NCI-H69 (cell line): ENCODE results near the gene THAP8.
A peak's percentile ranks its signal among the peaks of the same experiment; 100 is the strongest.

Experiments
- DNase-seq: peaks from one replicate; lab custom pipeline; 2025; lab: John Stamatoyannopoulos, UW

THAP8 gene

DNA sequence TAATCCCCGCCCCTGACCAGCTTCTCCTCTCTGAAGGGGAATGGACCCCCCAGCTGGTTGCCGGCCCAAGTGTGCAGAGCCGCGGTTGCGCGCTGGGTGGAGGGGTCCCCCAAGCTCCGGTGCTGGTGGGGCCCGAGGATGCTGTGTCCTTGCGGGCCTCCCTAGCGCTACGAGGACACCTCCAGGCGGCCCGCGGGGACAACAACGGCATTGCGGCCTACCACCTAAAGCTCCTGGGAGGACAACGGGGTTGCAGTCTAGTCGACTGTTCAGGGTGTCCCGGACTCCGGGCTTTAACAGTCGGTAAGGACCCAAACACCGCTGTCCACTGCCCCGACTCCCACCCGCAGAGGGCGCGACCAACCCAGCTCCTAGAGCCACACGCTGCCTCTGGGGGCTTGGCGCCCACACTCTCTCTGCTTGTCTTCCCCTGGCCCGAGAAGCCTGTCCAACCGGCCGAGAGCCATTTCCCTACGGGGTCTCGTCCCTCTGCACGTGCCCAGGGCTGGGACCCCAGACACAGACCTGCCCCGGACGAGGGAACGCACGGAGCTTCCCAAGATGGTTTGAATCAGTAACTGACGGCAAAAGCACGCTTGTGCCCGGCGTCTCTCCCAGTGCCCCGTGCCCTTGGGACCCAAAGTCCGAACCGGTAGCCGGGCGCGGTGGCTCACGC is 60.0 kb downstream of the THAP8 start:
- DNase-seq, result peak; percentile 16

DNA sequence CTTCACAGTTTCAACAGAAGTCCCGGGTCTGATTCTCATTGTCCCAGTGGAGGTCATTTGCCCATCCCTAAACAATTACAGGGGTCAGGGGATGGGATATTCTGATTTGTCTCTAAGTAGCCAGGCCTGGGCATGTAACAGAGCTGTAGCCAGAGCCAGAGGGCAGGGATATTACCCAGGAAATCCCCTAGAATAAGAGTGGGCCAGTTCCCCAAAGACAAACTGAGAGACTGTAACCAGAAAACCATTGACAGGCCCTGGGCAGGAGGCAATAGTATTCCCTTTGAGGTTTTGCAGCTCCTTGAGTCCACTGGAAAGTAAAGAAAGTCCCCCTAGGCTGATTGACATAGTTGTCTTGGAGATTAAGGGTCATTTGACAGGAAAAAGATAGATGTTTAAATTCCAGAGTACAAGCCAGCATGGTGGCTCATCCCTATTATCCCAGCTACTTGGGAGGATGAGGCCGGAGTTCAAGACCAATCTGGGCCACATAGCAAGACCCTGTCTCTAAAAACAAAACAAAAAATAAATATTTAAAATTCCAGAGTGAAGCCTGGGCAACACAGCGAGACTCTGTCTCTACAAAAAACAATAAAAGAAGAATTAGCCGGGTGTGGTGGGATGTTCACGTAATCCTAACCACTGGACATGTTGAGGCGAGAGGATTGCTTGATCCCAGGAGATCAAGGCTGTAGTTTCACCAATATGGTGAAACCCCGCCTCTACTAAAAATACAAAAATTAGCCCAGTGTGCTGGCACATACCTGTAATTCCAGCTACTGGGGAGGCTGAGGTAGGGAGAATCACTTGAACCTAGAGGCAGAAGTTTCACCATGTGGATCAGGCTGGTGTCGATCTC is 60.9 kb downstream of the THAP8 start:
- DNase-seq, result no peak

DNA sequence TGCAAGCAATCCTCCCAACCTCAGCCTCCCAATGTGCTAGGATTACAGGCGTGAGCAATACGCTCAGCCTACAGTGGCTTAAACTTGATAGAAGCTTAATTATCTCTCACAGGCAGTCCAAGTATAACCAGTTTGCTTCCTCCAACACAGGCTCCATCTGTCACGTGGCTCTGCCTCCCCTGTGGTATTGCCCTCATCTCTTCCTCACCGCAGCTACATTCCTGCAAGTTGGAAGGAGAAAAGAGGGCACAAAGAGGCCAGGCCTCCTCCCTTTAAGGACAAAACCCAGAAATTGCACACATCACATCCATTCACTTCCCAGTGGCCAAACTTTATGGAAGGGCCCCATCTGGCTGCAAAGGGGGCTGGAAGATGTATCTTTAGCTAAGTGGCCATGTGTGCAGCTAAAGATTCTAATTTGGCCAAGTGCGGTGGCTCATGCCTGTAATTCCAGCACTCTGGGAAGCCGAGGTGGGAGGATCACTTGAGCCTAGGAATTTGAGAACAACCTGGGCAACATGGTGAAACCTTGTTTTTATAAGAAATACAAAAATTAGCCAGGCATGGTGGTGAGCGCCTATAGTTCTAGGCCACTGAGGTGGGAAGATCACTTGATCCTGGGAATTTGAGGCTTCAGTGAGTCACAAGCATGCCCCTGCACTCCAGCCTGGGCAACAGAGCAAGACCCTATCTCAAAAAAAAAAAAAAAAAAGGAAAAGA is 62.2 kb downstream of the THAP8 start:
- DNase-seq, result peak; percentile 17

DNA sequence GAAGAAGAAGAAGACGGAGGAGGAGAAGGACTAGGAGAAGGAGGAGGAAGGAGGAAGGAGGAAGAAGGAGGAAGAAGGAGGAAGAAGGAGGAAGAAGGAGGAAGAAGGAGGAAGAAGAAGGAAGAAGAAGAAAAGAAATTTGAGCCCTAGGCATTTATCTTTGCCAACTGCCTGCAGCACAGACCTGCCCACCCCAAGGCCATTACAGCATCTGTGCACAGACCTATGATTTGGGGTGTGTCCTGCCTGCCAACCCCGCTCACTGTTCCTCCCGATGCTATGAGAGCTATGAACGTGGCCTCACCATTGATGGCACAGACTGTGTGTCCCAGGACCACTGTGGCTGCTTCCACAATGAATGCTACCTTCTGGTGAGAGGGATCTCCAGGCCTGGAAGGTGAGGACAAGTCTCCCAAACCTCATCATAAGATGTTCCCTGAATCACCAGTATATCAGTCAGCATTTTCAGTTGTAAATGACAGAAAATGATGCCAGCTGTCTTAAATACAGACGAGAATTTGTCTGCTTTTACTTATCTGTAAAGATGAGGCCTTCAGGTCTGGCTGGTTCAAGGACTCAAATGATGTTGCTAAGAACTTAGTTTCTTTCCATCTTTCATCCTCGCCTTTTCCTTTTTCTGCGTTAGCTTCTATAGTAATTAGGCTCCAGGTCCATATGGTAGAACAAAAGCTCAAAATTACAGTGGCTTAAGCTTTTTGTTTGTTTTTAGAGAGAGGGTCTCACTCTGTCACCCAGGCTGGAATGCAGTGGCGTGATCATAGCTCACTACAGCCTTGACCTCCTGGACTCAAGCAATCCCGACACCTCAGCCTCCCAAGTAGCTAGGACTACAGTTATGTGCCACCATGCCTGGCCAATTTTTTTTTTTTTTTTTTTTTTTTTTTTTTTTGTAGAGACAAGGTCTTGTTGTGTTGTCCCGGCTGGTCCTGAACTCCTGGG is 63.0 kb downstream of the THAP8 start:
- DNase-seq, result peak; percentile 10

DNA sequence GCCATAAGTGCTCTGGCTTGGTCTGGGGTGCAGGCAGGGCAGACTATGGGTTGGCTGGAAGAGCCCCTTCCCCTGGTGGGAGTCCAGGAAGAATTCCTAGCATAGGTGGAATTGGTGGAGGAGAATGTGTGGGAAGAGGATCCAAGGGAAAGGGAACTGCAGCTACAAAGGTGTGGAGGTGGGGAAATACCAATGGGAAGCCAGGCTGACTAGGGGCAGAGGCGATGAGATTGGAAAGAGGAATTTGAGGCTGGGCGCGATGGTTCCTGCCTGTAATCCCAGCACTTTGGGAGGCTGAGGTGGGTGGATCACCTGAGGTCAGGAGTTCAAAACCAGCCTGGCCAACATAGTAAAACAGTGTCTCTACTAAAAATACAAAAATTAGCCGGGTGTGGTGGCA is 63.9 kb downstream of the THAP8 start:
- no peak for DNase-seq

DNA sequence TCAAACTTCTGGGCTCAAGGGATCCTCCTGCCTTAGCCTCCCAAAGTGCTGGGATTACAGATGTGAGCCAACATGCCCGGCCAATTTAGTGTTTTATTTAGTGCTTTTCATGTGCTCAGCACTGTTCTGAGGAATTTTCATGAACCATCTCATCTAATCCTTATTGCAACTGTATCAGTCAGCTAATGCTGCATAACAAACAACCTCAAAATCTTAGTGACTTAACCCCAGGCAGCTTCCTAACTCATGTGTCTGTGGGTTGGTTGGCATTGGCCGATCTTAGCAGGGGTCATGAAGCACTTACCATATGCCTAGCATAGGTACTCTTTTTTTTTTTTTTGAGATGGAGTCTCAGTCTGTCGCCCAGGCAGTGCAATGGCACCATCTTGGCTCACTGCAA is 65.3 kb downstream of the THAP8 start:
- no peak for DNase-seq

DNA sequence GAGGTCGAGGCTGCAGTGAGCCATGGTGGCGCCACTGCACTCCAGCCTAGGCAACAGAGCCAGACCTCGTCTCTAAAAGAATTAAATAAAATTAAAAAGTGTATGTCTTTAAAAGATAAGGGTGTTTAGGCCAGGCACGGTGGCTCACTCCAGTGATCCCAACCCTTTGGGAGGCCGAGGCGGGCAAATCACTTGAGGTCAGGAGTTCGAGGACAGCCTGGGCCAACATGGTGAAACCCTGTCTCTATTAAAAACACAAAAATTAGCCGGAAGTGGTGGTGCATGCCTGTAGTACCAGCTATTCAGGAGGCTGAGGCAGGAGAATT is 66.6 kb downstream of the THAP8 start:
- no peak for DNase-seq

DNA sequence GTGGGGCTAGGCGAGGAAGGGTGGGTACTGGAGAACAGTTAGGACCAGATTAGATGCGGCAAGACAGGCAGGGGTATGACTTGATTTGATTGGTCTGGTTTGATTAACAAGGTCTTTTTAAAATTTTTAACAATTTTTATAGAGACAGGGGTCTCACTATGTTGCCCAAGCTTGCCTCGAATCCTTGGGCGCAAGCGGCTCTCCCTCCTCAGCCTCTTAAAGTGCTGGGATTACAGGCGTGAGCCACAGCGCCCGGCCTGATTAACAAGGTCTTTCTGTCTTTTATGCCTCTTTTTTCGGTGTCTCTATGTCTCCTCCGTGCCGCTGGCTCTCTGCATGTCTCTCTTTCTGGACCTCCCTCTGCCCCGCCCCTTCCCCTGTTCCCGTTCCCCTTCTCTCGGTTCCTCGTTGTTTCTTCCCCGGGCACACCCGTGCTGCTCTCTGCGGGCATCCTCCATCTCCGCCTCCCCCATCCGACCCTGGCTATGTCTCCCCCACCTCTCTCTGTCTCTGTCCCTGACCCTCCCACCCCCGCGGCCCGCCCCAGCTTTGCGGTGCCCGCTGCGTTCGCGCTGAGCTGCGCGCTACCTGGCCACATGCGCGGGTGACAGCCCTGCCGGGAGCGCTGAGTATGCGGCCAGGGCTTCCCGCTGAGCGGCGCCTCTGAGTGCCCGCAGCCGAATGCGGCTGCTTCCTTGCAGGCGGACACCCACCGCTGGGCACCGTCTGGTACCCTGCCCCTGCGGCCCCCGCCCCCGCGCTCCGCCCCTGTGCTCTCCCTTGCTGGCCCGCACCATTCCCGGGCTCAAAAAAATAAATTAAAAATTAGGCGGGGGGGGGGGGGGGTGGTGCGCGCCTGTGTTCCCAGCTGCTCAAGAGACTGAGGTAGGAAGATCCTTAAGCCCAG is 67.2 kb downstream of the THAP8 start:
- DNase-seq, result peak; percentile 91

DNA sequence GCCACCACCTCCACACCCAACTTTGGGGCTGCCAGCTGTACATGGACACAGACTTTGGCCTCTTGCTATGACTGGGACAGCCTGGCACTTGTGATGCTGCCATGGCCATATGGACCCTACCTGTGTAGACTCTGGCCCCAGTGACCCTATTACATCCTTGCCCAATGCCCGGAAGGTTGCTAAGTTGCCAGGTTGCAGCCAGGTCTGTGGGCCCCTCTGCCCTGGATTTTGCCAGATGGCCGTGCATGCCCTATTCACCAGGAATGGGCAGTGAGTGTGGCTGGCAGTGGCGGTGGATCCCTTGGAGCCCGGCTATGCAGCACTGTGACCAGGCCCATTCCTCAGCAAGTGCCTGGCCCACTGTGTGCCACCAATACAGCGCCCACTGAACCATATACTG is 68.0 kb downstream of the THAP8 start:
- DNase-seq, result no peak
